T47D (cell line): ENCODE results near the gene ITK.

Source experiments
- DNase-seq, 2 experiments: peaks; one replicate each; pipeline versions ENCODE4 v3.0.0 to v3.0.0-alpha.2; 2011 to 2012; ENCODE audit warnings: low read depth in 1 of 2, low spot score in 1 of 2
- JUND ChIP-seq: IDR thresholded peaks from 2 replicates; pipeline ENCODE4 v1.6.1; 2012; ENCODE audit warnings: low read depth
- in situ Hi-C: cut with HindIII; loops from 2 replicates; pipeline ENCODE4 v1.10.0; 2016; ENCODE audit warnings: low sequenced_read_pairs, low pct_unique_long_range_greater_than_20kb

ITK gene

GRCh38 chr5:157160001-157160400, 20.6 kb upstream of the ITK start:
- DNase-seq, result no peak
- no peak for TF ChIP-seq JUND
- in situ Hi-C loops, result no loop called here

GRCh38 chr5:157161996-157162395, 18.6 kb upstream of the ITK start:
- TF ChIP-seq JUND, result no peak
- in situ Hi-C loops, result no loop called here
- DNase-seq, result no peak

GRCh38 chr5:157162919-157163510, 17.6 kb upstream of the ITK start:
- TF ChIP-seq JUND, result no peak
- in situ Hi-C loops, result no loop called here

GRCh38 chr5:157164521-157164920, 16.1 kb upstream of the ITK start:
- no peak for TF ChIP-seq JUND
- DNase-seq, result no peak
- in situ Hi-C loops, result no loop called here

More at GRCh38 chr5:157162919-157163510, 17.6 kb upstream of the ITK start:
- DNase-seq, result no peak

GRCh38 chr5:157165261-157165660, 15.4 kb upstream of the ITK start:
- TF ChIP-seq JUND, result no peak
- DNase-seq, result no peak
- in situ Hi-C loops, result no loop called here

GRCh38 chr5:157165668-157166067, 15.0 kb upstream of the ITK start:
- in situ Hi-C loops, result no loop called here
- no peak for TF ChIP-seq JUND
- no peak for DNase-seq

- no peak for TF ChIP-seq JUND
- DNase-seq, result no peak
- in situ Hi-C loops, result no loop called here
Measured at GRCh38 chr5:157166214-157167213, 14.1 kb upstream of the ITK start, which contains the start of gene GARIN3. Gene GARIN3, minus strand, starts transcription at chr5:157166264. Its CDS starts 96 bp downstream, at chr5:157166168.

- DNase-seq, result no peak
- in situ Hi-C loops, result no loop called here
- no peak for TF ChIP-seq JUND
Measured at GRCh38 chr5:157167214-157167621, 13.4 kb upstream of the ITK start.

- DNase-seq, result no peak
- no peak for TF ChIP-seq JUND
- in situ Hi-C loops, result no loop called here
Measured at GRCh38 chr5:157168286-157168685, 12.4 kb upstream of the ITK start.

- no peak for DNase-seq
- in situ Hi-C loops, result no loop called here
- TF ChIP-seq JUND, result no peak
Measured at GRCh38 chr5:157172403-157172802, 8.2 kb upstream of the ITK start.

- TF ChIP-seq JUND, result no peak
- no peak for DNase-seq
- in situ Hi-C loops, result no loop called here
Measured at GRCh38 chr5:157175071-157175612, 5.5 kb upstream of the ITK start.

- no peak for TF ChIP-seq JUND
- DNase-seq, result no peak
- in situ Hi-C loops, result no loop called here
Measured at GRCh38 chr5:157177953-157178352, 2.7 kb upstream of the ITK start.

- in situ Hi-C loops, result no loop called here
- no peak for DNase-seq
Measured at GRCh38 chr5:157178966-157179365, 1.7 kb upstream of the ITK start.

More at GRCh38 chr5:157178966-157179365, 1.7 kb upstream of the ITK start:
- no peak for TF ChIP-seq JUND
